RPMI7951 (cell line): ENCODE results near the gene COL4A4. TPM values are rescaled to one million over a fixed set of nuclear protein-coding genes. Genes with fewer than 3 reads are reported as not detected.
"Not testable (repeated sequence)": the region's sequence is repeated elsewhere in the genome, so short reads cannot be mapped to it uniquely, and the experiment has no call there.

ENCODE experiments used
- DNase-seq: peaks from one replicate; pipeline ENCODE4 v3.0.0-alpha.2; 2012; ENCODE audit warnings: low read depth
- total RNA-seq: library from RNA; depleted of rRNA; stranded (reverse); fragments of >200 nt; shearing (Covaris generic); gene quantifications from 2 replicates; pipeline ENCODE4 v1.2.3, GENCODE V29; 2014; rRNA removed

COL4A4 gene
- total RNA-seq, result 0.72 and 1.4 TPM in 2 replicates

DNA sequence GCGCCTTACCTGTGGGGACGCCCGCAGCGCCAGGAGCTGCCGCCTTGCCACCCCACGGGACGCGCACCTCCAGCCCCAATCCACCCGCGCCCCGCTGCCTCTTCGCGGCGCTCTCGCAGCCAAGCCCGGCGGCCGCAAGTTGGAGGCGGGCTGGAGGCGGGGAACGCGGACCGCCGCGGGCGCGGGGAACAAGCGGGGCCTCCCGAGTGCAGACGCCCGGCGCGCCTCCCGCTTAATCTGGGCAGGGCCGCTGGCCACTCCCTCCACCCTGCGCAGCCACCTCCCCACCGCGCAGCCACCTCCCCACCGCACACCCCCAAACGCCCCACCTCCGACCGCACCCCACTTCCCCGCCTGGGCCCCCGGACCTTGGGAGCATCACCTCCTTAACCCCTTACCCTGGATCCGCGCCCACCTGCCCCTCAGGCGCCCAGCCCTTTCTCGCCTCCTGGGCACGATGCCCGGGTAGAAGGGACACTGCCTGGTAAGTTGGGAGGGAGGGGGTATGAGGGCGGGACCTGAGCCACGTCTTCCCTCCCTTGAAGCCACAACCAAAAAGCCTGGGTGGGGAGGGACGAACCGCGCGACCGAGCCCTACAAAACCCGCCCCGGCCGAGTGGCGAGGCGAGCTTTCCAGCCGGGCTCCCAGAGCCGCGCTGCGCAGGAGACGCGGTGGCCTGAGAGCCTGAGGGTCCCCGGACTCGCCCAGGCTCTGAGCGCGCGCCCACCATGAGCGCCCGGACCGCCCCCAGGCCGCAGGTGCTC is at the start of gene COL4A4, which contains the start of gene COL4A3:
Gene COL4A4 (minus strand): TSS at position 208 of the 765 bp plus-strand sequence. CDS start 16,722 bp downstream, outside the sequence.
Gene COL4A3 (plus strand): TSS at position 627 of the 765 bp plus-strand sequence. CDS start 103 bp downstream, at position 730.
- DNase-seq, result peak; percentile 61

DNA sequence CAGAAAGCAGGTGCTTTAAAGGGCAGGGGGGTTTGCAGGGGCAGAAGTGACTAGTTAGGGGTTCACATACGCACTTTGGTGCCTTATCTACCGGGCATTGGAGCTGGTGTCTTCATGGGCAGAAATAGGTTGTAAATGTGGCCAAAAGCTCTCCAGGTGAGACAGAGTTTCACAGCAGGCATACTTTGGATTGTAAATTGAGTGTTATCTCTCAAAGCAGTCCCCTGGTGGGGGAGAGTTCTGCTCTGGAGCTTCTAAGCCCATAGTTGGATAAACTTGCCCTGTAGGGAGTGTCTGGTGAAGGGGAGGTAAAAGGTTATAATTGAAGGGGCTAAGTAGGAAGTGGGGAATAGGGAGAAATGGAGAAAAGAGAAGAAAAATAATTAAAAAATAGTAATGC is 43.6 kb upstream of the COL4A4 start:
- DNase-seq, result no peak

DNA sequence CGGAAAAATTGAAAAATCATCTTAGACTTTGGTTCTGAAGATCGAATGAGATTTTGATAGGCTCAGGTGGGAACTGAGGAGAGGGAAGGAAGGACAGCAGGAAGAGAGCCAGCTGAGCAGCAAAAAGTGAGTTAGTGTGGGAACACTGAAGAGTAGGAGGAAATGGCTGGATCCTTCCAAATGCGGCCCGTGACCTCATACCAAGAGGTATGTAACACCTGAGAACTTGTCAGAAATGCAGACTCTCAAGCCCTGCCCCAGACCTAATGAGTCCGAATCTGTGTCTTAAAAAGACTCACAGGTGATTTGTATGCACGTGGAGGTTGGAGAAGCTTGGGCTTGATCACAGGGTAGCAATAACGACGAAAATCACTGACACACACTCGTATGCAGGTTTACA is 42.4 kb upstream of the COL4A4 start:
- DNase-seq, result no peak

DNA sequence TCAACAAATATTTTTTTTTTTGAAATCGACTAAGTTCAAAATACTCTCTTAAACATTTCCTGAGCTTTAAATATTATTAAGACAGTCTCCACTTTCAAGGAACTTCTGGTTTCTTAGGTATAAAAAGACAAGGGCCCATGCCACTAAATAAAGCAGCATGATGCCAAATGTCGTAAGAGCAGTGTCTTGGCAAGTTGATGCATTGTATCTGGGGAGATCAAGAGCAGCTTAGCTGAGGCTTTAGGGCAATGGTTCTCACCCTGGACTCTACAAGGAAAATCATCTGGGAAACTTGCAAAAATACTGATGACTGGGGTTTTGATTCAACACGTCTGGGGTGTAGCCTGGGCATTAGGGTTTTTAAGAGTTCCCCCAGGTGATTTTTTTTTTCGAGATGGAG is 41.7 kb upstream of the COL4A4 start:
- no peak for DNase-seq

DNA sequence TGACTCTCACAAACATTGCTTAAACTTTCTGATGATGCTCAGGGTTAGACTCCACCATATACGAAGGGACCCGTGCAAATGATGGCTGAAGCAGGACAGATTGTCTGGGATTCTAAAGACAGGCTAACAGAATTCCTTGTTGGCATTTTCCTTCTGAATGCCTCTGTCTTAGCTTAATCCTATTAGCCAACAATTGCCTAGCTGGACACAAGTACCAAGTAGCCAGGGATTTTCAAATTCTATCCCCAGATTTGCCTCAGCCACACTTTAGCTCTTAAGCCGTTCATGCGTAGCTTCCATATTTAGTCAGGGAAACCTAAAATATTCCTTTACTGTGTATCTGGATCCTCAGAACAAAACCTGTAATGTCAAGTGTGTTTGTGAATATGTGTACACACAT is 40.4 kb upstream of the COL4A4 start:
- DNase-seq, result no peak

DNA sequence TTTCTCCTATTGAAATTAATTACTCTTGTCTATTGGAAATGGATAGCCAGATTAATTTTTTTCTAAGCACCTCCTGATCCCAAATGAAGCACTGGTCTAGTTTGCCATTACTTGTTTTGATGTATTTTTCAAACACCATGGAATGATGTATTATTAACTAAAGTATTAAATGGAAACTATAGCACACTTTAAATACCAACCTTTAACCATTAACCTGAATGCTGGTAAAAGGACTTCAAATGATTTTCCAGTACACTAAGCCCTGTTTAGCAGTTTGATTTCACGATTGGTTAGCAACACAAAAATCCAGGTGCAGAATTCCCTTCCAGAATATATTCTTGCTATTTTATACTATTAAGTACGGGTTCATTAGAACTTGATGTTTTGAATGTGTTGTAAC is 37.8 kb upstream of the COL4A4 start:
- no peak for DNase-seq

DNA sequence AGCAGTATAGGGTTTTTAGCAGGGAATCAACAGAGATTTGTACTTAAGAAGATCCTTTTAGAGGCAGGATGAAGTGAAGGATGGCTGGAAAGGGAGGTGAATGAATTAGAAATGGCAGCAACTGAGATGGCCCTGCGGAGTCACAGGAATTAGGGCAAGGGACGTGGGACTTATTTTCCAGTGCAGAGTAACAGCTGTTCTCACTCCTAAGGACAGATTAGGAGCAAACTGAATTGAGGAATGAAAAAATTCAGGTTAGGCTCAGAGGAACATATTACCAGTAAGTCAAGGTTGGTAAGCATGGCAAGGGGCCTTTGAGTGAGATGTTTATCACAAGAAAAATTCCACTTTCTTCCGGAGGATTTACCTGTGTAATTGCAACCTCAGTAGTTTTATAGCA is 34.9 kb upstream of the COL4A4 start:
- no peak for DNase-seq

DNA sequence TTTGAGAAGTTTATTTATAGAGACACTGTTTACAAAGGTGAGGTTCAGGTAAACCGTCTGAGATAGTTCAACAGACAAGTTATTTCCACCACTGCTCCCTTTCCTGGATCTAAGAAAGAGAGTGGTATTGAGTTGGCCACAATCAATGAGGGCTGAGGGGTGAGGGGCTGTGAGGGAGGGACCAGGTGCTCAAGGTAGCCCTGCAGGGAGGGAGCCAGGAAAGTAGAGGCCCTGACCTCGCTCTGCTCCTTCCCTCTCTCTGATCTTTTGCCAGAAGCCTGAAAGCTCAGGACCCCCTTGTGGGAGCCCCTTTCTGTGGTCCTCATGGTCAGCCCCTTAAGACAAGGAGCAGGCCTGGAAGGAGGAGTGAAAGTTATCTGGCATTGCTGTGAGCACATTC is 30.2 kb upstream of the COL4A4 start:
- DNase-seq, result no peak

DNA sequence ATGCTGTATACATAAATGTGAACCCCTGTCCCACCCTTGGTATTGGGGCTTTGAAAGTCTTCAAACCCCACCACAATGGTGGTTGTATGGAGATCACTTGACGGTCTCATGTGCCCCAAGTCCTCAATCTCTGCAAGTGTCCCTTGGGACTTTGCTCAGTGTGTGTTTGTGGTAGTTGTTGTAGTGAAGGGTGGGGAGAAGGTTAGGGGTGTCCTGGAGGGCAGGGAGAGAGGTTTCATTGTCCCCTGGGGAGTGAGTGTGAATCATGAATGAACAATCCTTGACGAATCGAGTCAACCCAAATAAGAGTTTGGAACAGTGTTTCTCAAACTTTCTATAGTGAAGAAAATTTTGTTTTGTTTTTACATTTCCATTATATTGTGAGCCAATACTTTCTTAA is 28.5 kb upstream of the COL4A4 start:
- DNase-seq, result peak; percentile 68

DNA sequence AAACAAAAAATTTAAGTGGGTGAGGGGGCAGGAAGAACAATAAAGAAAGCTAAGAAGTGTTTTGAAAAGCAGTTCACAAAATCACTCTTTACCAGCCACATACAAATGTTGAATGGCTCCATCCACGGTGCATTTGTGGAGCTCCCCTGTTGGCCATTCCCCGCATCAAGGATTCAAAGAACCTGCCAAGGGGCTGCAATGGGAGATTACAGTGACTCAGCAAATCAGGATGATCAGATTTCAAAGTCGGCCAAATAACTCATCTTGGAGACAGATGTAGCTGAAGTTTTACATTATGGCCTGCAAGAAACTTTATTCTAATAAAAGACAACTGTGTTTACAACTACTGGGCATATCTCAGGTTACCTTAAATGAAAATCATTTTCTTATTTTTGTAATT is 27.4 kb upstream of the COL4A4 start:
- peak; percentile 84 for DNase-seq

DNA sequence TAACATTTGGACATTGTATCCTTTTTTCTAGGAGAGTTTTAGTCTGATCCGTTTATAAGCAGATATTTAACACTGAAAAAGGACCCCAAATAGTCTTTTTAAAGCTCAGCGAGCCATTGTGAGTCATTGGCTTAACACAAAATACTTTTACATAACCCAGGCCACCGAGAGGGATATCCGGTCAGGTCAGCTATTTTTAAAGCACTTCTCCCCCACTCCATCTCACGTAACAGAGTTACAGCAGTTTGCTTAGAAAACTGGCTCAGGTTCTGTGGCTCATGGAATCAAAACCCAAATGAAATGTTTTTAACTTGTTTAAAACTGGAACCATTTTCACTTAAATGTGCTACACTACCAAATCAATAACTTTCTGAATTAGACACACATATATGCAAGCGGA is 24.3 kb upstream of the COL4A4 start:
- DNase-seq, result peak; percentile 79

DNA sequence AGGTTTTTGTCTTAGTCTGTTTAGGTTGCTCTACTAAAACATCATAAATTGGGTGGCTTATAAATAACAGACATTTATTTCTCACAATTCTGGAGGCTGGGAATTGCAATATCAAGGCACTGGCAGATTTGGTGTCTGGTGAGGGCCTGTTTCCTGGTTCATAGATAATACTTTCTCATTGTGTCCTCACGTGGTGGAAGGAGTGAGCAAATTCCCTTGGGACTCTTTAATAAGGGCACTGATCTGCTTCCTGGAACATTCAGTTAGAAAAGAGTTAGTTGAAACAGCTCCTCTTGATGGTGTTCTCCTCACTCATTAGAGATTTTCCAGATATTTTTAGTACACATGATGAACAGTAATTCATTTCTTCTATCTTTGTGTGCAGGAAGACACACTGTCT is 22.7 kb upstream of the COL4A4 start:
- no peak for DNase-seq

DNA sequence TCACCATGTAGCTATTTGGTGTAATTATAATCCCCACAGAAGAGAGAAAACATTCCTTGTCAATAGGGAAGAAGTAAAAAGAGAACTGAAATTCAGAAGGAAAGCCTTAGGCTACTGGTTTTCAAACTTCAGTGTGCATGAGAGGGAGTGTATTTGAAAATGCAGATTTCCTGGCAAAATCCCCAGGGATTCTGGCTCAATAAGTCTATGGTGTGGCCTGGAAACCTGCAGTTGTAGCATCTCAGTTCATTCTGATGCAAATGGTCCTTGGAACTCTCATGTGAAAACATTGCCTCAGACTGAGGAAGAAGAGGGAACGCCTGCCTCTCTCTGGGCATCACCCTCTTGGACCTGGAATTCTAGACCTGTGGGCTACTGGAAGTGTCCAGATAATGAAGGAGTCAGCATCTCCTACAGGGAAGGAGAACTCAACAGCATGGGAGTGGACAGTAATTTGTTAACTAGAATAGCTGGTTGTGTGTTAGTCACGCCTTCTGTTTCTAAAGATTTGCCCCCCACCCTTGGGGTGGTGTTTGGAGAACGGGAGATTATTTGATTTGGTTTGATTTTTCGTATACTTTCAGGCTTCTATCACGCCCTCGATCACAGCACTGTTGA is 21.7 kb upstream of the COL4A4 start:
- DNase-seq, result no peak

DNA sequence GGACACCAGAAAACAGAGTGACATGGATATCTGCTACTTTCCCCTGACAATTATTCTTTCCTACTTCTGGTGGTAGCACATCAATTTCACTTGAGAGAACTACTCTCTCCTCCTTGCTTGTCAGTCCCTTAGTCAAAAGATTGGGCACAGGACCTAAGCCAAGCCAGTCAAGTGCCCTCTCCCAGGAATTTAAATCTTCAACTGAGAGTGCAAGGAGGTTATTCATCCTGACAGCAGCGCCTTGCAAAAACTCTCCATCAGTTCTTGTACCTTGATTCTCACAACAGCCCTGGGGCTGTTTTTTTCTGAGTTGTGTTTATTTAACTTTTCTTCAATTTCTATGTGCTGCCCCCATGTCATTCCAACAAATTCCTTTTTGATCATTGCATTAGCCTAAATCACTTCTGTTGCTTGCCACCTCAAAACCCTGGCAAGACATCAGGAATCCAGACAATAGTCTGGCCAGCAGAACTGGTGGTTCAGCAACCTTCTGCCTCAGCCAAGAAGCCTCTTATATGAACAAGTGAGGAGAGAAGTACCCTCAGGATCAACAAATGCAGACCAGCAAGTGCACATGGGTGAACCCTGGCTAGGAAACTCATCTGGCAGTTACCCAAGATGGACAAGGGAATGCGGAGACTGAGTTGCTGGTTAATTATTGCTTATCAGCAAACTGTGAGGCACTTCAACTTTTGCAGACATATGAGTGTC is 19.8 kb upstream of the COL4A4 start:
- DNase-seq, result peak; percentile 51

DNA sequence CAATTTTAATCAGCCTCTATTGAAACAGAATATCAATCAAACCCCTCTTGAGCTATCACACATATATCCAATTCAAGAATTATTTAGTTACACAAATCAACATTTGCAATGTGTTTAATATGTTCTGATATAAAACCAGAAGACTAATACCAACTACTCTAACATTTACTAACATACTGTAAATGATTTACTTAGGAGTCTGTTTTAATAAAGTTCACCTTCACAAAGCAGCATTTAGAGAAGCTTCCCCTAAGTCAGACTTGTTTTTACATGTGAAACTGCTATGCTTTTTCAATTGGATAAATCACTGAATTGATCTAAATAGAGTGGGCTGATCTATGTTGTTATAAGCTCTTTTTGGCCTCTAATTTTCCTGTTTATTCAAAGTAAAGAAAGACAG is 18.8 kb upstream of the COL4A4 start:
- no peak for DNase-seq

DNA sequence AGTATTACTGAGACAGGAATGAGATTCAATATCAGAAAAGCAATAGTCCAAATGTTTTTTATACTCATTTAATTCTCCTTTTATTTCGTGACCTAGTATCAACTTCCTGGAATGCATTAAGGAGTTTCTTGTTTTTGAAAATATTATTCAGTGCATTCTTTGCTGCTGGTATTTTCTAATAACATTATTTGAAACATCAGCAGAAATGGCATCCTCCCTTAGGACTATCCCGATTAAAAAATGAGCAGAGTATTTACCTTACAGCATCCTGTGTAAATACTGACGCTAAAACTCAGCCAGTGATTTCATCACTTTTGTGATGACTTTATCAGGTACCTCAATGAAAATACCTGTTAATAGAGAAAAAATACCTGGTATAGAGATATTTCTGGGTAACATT is 16.8 kb upstream of the COL4A4 start:
- no peak for DNase-seq

DNA sequence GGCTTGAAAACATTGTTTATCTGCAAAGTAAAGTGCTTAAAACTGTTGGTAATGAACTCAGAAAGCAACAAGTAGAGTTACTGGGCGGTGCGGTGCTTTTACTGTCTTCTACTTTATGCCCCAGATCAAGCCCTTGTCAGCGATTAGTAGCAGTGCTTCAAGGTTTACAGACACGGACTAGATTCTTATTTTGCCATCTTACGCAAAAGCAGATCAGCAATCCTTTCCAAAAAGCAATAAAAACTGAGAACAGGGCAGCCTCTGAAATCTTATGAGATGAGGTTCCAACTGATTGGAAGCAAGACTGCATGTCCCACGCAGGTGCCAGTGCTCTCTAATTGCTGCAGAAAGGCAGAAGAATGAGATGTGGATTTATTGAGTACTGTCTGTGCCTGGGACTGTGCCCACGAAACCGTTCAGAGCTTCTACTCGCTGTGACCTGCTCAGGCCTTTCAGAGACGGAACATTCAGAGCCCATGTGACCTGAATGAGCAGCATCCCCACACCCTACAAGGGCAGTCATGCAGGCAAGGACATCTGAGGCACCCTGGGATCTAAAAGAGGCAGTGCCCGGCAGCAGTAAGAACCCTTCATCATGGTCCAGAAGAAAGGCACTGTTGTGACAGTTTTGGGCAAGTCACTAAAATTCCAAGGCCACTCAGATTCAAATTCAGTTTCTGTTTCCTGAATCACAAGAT is 16.1 kb upstream of the COL4A4 start:
- no peak for DNase-seq

DNA sequence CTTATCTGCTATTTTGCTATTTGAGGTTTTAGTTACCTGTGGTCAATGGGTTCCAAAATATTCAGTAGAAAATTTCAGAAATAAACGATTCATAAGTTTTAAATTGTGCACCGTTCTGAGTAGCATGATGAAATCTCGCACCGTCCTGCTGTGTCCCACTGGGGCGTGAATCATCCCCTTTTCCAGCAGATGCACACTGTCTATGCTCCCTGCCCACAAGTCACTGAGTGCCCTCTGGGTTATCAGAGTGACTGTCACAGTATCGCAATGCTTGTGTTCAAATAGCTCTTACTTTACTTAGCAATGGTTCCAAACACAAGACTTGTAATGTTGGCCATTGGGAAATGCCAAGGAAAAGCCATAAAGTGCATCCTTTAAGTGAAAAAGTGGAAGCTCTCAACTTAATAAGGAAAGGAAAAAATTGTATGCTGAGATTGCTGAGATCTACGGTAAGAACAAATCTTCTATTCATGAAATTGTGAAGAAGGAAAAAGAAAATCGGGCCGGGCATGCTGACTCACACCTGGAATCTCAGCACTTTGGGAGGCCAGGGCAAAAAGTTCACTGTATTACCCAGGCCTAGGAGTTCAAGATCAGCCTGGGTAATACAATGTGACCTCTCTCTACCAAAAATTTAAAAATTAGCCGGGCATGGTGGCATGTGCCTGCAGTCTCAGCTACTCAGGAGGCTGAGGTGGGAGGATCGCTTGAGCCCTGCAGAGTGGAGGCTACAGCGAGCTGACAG is 13.8 kb upstream of the COL4A4 start:
- DNase-seq, result peak; percentile 29

DNA sequence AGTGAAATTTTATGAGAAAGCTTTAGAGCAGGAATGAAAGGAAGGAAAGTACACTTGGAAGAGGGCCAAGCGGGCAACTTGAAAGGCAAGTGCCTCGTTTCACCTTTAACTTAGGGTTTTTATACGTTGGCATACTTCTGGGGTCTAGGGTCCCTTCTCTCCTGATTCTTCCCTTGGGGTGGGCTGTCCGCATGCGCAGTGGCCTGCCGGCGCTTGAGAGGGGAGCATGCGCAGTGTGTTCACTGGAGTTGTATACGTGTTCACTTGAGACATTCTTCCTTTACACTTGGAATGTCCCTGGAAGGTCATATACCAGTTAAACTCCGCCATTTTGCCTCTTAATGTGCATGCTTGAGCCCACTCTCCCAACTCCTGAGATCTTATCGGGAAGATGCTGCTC is 7.8 kb upstream of the COL4A4 start:
- not testable (repeated sequence) for DNase-seq

DNA sequence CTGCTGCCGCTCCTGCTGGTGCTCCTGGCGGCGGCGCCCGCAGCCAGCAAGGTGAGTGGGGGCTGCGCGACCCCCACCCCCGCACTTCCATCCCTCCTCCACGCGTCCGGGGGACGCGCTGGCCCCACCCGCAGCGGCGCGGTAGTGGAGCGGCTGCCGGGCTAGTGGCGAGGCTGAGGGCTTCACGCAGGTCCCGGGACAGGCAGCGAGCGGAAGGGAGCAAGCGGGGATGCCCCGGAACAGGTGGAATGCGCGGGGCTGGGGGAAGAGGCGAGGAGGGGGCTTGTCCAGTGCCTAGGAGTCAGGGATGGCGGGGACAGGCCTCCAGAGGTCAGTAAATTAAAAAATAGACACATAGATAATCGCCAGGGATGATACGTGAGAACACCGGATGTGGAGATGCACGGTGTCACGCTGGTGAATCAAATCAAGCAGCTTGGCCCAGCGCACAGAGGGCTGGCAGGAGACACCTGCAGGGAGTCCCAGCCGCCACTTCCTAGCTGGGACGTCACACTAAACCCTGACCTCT is 822 bp upstream of the COL4A4 start:
- DNase-seq, result peak; percentile 31

DNA sequence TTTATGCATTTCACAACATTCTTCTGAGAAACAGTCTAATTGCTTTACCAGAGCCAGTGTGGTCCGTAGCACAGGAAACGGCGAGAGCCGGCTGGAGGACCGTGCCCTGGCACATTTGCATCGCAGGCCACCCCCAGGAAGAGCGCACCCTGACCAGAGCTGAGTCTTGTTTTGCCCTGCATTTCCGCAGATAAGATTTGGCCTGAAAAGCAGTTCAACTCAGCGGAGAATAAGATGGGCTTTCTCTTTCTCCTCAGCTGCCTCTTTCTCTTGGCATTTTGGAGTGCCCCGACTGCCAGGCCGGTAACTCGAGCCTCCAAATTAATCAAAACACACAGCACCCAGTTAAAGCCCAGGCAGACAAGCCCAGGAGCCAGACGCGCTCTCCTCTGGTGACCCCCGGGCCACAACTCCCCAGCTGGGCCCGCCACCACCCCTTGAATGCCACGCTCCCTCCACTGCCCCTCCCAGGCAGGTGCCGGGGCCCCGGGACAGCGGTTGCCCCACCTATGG is 464 bp downstream of the COL4A4 start:
- peak; percentile 33 for DNase-seq
